Raji (cell line): Measurements from ENCODE around the gene ADGRA3.

Source experiments
- POLR2A ChIP-seq: IDR thresholded peaks from 2 replicates; pipeline ENCODE4 v1.6.1; 2011; ENCODE audit warnings: low read depth, low read length, control low read depth; ENCODE audit not compliant: insufficient read depth

ADGRA3 gene, protein sequence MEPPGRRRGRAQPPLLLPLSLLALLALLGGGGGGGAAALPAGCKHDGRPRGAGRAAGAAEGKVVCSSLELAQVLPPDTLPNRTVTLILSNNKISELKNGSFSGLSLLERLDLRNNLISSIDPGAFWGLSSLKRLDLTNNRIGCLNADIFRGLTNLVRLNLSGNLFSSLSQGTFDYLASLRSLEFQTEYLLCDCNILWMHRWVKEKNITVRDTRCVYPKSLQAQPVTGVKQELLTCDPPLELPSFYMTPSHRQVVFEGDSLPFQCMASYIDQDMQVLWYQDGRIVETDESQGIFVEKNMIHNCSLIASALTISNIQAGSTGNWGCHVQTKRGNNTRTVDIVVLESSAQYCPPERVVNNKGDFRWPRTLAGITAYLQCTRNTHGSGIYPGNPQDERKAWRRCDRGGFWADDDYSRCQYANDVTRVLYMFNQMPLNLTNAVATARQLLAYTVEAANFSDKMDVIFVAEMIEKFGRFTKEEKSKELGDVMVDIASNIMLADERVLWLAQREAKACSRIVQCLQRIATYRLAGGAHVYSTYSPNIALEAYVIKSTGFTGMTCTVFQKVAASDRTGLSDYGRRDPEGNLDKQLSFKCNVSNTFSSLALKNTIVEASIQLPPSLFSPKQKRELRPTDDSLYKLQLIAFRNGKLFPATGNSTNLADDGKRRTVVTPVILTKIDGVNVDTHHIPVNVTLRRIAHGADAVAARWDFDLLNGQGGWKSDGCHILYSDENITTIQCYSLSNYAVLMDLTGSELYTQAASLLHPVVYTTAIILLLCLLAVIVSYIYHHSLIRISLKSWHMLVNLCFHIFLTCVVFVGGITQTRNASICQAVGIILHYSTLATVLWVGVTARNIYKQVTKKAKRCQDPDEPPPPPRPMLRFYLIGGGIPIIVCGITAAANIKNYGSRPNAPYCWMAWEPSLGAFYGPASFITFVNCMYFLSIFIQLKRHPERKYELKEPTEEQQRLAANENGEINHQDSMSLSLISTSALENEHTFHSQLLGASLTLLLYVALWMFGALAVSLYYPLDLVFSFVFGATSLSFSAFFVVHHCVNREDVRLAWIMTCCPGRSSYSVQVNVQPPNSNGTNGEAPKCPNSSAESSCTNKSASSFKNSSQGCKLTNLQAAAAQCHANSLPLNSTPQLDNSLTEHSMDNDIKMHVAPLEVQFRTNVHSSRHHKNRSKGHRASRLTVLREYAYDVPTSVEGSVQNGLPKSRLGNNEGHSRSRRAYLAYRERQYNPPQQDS (N-terminal part only)

DNA sequence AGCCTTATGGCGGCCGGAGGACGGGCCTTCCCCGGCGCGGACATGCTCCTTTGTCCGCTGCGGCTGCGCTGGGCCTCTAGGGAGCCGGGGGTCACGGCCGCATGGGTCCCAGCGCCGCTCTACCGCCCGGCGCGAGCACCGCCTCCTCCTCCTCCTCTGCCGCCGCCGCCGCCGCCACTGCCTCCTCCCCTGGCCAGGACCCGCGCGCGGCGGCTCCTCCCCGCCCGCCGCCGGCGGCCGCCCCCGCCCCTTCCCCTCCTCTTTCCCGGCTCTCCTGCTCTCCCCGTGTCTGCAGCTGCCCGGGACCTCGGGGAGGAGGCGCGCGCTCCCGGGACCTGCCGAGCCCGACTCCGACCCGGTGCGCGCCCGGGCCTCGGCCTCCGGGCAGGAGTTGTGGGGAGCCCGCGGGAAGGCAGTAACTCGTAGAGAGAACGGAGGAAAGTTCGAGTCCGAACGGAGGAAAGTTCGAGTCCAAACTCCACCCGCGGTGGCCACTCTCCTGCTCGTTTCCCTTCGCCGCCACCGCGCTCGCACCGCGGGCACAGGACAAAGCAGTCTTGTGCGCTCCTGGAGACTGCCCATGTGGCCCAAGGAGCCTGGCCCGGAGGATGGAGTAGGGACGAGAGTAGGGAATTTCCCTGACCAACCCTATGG is at the start of gene ADGRA3:
Gene ADGRA3, minus strand, starts transcription at position 179 of the 654 bp plus-strand sequence. CDS start 282 bp downstream, outside the sequence.
- TF ChIP-seq POLR2A = no peak

DNA sequence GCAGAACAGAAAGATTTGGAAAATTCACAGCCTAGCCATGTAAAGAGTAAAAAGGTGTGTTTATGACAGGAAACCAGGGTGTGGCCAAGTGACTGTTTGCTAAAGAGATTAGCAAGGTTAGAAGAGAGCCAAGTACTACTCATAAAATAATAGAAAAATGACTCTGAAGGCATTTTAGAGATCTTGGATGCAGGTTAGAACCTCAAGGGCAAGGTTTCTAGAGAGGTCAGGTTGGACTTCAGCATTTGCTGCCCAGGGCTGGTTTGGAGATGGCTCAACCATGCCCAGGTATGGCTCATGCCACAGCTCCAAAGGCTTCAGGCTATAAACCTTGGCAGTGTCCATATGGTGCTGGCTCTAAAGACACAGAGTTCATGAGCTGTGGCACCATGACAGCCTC is 40.6 kb upstream of the ADGRA3 start:
- no peak for TF ChIP-seq POLR2A

DNA sequence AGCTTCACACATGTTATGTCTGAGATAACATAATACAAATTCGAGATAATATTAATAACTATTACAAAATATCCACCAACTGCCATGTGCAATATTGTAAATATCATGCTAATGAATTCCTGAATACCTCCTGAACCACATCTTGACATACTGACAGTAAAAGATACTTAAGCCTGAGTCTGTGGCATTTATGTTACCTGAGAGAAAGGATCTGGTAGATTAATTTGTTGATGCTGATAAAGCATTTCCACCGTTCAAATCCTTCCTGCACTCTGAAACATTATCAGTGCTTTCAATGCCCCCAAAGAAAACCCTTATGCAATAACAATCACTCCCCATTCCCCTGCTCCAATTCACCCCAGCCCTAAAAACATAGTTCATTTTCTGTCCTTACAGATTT is 38.8 kb upstream of the ADGRA3 start:
- no peak for TF ChIP-seq POLR2A

DNA sequence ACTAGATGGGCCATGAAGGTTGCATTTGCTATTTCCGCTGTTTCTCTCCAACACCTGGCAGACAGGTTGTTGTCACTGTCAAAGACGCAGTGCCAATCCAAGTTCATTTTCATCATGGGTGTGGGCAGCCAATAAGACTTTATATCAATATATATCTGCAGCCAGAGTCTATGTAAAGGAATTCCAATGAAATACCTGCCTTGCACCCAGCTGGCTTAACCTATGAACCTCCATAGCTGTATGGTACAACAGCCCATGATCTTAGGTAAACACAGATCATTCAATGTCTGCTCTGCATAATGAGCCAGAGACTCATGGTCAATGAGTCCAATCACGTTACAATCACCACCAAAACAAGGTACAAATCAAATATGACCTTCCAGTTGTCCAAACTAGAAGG is 37.7 kb upstream of the ADGRA3 start:
- no peak for TF ChIP-seq POLR2A

DNA sequence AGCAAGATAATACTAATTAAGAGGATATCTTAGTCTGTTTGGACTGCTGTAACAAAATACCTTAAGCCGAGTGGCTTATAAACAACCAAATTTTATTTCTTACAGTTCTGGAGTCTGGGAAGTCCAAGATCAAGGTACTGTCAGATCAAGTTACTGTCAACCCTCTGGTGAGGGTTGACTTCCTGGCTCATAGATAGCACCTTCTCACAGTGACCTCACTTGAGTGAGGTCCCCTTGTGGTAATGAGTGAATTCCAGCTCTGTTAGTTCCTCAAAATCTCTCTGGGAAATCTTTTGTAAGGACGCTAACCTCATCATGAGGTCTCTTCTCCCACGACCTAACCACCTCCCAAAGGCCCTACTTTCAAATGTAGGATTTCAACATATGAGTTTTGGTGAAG is 36.9 kb upstream of the ADGRA3 start:
- TF ChIP-seq POLR2A = no peak

DNA sequence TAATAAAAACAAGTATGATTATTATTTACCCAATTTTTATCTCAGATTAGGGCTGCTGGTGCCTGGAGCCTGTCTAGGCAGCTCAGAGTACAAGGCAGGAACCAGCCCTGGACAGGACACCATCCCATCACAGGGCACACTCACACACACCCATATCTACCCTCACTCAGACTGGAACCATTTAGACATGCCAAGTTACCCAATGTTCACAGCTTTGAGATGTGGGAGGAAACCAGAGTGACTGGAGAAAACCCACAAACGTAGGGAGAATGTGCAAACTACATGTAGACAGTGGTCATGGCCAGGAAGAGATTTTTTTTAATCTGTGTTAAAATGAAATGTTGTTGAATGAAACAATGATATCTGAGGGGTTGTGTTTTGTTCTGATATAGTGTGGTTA is 35.7 kb upstream of the ADGRA3 start:
- TF ChIP-seq POLR2A = no peak

DNA sequence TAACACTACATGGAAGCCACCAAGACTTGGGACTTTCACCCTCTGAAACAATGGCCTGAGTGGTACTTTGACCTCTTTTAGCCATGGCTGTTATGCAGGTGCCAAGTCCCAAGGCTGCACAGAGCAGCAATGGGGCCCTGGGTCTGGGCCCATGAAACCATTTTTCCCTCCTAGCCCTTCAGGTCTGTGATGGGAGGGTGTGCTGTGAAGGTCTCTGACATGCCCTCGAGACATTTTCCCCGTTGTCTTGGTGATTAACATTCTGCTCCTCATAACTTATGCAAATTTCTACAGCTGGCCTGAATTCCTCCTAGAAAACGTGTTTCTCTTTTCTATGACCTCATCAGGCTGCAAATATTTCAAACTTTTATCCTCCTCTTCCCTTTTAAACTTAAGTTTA is 30.4 kb upstream of the ADGRA3 start:
- no peak for TF ChIP-seq POLR2A

DNA sequence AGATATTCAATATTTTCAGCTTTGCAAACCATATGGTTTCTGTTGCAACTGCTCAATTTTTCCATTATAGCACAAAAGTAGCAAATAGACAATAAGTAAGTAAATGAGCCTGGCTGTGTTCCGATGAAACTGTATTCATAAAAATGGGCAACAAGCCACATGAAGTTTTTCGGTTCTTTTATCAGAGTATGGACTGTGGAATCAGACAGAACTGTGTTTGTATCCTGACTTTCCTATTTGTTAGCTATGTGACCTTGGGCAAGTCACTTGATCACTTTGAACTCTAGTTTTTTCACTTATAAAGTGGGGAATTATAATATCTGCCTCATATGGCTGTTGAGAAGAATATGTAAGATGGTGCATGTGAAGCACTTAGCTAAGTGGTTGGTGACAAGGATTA is 23.4 kb upstream of the ADGRA3 start:
- no peak for TF ChIP-seq POLR2A

DNA sequence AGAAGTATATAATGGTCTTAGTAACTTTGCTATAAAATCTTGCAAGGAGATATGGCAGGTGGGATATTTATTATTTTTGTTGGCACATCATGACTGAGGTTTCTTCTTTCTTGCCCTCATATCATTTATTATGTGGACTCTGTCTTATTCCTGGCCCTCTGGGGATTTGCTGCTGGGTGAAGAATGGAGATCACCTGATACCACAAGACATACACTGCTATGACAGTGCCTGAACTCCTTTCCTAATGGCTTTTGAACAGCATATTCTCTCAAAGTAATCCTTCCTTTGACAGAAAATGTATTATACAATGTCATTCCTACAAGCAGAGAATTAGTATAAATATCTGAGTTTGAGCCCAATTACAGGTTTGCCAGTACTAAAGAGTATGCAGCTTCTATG is 22.0 kb upstream of the ADGRA3 start:
- no peak for TF ChIP-seq POLR2A

DNA sequence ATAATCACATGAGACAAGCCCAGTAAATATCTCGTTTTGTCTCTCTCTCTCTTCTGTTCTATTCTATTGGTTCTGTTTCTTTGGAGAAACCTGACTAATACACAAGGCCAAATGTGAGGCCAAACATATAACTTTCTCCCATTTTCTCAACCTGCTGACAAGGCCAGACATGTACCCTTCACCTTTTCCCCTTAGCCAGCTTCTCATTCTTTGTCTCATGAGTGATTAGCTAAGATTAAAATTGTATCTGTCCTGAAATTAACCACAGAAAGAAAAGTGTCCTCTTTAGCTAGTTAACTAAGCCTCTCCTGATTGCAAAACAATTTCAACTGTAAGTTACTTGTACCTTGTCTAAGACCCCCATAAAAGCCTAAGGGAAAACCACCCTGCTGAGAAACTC is 18.5 kb upstream of the ADGRA3 start:
- no peak for TF ChIP-seq POLR2A

DNA sequence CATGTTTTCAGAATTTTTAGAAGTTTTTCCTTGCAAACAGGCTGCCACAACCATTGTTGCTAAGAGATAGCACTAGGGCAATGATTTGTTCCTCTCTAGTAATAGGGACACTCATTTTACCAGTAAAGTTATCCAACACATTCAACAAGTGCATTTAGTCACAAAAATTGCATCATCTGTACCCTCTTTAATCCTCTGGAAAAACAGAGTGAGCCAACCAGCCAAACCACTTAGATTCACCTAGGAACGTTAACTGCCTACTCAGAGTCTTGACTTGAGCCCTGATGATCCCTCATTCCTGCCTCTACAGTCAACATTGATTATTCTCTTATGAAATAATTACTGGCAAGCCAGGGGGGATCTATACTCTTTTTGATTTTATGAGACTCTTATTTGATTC is 17.0 kb upstream of the ADGRA3 start:
- no peak for TF ChIP-seq POLR2A

DNA sequence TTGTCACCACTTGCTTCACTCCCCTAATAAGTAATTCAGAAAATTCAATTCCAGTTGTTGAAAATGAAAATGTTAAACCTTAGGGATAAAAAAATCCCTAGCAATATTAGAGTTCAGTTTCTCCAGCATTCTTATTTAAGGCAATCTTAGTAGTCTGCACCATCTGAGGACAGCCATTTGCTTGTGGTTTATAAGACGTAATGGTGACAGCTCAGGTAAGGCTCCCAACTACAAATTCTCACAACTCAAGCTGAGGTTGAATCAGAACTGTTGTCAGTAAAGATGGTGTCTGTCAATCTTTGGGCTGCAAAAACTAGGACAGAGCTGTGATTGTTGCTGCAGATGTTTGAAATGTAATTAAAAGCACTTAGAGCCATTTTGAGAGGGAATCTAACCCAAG is 16.3 kb upstream of the ADGRA3 start:
- no peak for TF ChIP-seq POLR2A

DNA sequence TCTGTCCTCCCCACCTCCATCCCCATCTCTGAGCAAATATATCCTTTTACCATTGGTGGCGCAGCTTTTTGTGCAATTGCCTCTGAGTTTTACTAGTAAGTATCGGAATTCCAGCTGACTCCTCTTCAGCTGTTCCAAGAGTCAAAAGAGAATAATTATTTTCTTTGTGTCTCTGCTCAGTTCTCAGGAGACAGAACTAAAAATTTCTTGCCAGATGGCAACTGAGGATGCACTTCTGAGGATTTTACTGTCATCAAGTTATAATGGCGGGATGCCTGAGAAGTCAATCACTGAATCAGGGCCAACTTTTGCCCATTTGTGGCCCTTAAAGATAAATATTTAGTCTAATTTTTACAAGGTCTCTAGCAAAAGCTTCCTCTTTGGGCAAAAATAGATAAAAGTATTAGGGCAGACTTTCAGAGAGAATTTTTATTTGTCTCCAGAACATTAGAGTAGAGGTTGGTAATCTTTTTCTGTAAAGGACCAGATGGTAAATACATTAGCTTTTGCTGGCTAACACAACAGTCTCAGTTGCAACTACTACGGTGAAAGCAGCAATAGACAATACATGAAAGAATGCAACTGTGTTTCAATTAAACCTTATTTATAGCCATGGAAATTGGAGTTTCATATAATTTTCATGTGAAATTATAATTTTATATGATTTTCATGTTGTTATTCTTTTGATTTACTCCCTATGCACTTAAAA is 15.6 kb upstream of the ADGRA3 start:
- no peak for TF ChIP-seq POLR2A

DNA sequence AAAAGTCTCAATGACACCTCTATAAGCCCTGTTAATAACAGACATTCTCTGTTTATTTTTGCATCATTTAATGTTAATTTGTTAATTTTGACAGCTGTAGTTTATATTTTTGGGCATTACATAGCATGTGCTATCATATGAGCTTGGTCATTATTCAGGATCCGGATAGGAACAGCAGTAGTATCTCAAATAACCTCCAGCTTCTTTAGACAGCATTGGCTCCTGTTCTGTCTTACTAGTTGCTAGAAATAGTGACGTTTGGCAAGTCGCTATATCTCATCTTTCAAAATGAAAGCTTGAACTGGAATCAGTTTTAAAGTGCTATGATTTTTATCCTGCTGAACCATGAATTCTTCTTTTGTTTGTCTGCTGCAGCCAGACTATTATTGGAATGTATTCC is 9.0 kb upstream of the ADGRA3 start:
- no peak for TF ChIP-seq POLR2A
